ENCODE results near the gene TLE1.

TLE1 gene

DNA sequence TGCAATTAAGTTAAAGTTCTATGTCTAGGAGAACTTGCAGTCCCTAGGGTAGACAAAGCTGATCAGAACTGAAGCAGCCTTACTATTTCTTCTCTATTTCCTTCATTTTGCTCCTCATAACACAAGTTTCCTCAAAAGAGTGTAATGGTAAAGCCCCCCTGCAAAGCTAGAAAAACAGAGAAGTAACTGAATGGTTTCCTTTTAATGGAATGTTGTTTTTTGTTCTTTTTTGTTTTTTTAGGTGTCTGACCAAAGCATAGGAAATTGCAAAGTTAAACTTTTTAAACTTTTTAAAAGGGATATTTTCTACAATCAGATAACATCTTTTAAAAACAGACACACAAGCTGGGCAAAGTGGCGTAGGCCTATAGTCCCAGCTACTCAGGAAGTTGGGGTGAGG, 145.7 kb downstream of the TLE1 start:
- DNase-seq (ENCODE audit: low read depth) = no peak

DNA sequence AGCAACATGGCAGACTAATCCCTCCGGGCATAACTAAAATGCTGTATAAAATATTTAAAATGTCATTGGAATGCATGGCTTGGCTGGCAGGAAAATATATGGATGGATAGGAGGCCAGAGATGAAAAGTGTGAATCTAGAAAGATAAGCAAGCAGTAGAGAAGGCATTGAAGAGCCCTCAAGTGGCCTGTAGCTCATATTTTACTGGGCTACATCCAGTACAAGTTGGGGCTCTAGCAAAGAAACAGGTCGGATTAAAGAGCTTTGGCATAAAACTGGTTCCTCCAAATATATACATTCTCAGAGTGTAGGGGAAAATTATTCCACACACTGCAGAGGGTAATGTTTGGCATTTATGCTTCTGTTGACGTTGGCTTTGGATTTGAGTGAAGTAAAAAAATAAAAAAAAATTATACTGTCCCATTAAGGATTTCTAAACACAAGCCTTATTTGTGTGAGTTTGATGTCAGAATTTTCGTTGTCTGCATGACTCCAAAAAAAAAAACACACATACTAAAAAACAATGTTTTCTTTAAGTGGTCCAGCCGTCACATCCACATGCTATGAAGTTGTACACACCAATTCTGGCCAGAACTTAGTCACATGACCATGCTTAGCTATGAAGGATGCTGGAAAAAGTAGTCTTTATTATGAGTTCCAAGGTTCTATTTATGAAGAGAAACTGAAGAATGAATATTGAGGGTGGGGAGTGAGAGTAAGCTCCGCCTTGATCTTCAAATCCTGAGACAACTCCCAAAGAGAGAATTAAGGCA, 147.0 kb downstream of the TLE1 start:
- no peak for DNase-seq (ENCODE audit: low read depth)

DNA sequence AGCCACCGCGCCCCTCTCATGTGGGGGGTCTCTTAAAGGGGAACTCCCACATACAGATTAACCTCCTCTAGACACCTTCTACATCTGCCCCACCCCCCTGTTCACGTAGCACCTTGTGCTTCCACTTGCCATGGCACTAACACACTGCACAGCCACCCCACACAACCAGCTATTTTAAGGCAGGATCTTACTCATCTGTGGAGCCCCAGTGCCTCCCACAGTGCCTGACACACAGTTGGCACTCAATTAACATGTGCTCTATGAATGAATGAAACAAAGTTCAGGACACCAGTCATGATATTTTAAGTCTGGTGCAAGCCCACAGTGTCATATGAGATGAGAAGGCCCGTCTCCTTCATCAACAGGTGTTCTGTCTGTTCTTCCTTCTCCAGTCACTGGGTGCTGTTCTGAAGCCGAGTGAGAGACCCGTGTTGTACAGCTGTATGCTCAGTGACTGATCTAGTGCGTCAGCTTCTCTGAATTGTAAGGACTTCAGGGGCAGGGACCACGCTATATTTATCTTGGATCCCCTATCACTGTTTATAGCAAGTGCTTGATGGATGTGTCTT, 149.1 kb downstream of the TLE1 start:
- no peak for DNase-seq (ENCODE audit: low read depth)

DNA sequence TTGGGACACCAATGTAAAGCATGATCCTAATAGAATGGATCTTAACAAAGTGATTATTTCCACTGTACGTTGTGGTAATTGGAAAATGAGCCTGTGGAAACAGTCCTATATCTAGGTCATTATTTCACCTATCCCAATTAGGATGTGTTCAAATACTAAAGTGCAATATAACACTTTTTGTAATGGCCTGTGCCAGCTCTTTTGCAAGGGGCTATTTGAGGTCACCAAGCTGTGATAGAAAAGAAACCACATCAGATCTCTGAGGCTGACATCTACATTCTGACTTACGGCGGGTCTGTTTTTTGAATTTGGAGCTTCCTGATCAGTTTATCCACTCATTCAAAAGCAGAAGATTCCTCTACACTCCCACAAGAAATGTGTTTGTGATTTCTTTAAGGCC, 150.0 kb downstream of the TLE1 start:
- no peak for DNase-seq (ENCODE audit: low read depth)

DNA sequence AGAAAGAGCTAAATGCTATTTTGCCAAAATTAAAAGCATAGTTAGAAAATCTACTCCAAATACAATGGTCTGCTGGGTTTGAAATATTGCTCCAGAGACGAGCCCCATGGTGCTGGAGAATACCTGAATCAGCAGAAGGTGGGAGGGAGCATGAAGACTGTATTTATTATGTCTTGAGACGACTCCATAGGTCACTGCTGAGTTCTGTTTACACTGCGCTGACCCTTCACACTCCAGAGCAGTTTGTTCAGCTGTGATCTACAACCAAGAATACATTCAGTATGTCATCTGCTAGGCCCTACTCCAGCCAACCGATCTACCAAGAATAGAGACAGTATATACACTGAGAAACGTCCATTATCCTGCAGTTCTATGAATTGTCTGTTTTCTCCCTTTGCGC, 150.5 kb downstream of the TLE1 start:
- DNase-seq (ENCODE audit: low read depth) = no peak

DNA sequence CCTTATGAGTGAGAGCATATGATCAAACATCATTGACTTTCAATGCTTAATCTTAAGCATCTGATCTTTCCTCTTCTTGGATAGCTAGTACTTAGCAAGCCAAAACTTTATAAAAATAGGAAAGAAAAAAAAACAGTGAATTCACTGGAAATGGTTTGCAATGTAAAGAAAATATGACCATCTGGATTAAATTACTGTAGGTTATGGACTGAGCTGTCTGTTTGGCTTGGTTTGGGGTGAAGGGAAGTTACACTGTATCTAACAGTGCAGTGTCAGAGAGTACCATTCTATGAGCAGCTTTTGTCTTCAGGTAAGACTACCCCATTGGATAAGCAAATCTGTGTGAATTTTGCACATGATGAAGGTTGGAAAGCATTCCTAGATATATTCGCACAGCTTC, 151.4 kb downstream of the TLE1 start:
- DNase-seq (ENCODE audit: low read depth) = no peak

DNA sequence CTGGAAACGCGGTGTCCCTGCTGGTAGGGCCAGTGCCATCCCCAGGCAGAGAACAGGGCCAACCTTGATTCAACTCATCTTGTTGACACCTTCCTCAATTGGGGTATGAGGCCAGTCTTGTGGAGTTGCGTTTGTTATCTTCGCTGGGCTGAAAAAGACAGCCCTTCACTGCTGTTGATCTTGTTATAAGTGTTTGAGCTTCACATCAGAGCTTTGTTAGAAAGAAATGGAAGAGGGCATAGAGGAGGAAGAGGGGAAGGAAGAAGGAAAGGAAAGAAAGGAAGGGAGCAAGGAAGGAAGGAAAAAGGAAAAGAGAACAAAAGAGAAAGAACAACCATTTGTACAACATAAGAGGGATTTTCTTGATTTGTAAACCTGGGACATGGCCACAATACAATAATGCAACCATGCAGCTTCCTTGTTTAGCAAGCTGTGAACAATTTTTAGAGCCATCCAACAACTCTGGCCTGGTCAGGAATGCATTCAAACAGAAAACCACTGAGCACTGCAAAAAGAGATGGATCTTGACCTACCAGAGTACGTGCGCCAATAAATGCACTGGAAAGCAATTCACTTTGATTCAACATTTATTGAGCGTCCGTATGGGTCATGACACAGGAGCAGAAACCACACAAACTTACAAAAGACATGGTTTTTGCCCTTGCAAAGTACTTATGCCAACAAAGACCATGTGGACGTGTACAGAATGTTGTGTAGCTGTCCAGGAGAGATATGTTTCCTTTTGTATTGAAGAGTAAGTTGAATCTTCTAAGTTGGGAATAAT, 152.9 kb downstream of the TLE1 start:
- DNase-seq (ENCODE audit: low read depth) = no peak

DNA sequence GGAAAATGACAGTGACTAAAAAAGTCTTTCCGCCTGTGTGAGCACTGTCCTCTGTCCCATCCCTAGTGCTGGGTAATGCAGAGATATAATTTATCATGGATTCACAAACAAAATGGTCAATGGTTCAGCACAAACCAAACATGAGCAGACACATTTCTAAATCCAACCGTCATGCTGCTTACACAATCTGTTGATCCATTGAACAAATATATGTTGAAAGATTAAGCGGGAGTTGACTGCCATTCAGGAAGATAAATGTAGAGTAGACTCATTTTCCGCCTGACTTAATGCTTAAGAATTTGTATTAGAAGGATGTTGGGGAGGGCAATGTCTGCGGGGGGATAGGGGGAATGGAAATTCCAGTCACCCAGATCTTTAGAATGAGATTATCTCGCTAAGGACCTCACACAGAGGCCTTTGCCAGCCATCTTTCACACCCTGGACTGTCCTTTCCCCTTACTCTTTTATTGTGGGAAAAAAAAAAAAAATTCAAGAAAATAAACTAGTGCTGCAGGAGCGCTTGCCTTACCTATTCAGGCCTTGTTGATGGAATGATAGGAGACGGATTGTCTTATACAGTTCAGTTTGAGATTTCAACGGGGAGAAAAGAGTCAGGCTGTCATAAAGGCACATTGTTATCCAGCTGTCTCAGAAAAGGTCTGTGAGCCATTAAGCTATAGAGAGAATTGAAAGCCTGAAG, 153.7 kb downstream of the TLE1 start:
- DNase-seq (ENCODE audit: low read depth) = peak; percentile 7

DNA sequence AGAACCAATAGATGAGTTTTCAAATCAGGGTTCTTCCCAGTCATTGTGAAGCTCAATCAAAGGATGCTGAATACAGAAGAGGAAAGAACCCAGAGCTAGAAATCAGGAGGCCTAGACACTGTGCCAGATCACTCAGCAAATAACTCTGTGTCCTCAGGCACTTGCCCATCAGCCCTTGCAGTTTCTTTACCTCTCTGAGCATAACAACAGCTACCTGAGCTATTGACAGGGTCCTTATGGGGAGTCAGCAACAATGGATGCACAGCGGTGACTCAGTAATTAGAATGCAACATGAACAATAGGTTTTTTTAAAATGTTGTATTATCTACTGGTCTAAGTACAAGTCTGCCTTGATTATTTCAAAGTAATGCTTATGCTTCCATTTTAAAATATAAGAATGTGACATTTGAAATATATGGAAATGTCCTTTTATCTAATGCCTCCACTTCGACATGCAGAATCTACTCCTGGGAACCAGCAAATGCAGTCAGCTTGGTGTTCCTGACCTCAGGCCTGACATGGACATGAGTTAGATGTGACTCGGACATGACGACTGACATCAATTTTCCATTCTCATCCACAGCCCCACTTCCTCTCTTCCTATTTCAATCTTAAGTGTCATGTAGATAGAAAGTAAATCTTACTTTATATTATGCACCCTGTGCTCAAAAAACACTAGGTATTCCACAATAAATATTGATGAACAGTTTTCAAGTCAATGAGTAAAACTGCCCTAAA, 155.0 kb downstream of the TLE1 start:
- DNase-seq (ENCODE audit: low read depth) = peak; percentile 59

All from ELR (cell line).